HPDE6-E6E7 (cell line): Measurements from ENCODE around the gene WSB2.

Experiments used
- DNase-seq: peaks from one replicate; pipeline ENCODE4 v3.0.0; 2011; ENCODE audit warnings: missing footprints; ENCODE audit errors: extremely low spot score

The WSB2 gene

GRCh38 chr12:118061873-118062843, 1.2 kb upstream of the WSB2 start:
- peak; percentile 35 for DNase-seq

- DNase-seq: peak; percentile 44
Observed at GRCh38 chr12:118060301-118061010, 523 bp downstream of the WSB2 start.

- DNase-seq: no peak
Observed at GRCh38 chr12:118059341-118060191, 1.4 kb downstream of the WSB2 start.

GRCh38 chr12:118058881-118059280, 2.1 kb downstream of the WSB2 start:
- DNase-seq: no peak

- no peak for DNase-seq
Observed at GRCh38 chr12:118058227-118058626, 2.8 kb downstream of the WSB2 start.

GRCh38 chr12:118055865-118056773, 4.9 kb downstream of the WSB2 start:
- no peak for DNase-seq

GRCh38 chr12:118055144-118055557, 5.8 kb downstream of the WSB2 start:
- no peak for DNase-seq

- DNase-seq: no peak
Observed at GRCh38 chr12:118053071-118053985, 7.7 kb downstream of the WSB2 start.

GRCh38 chr12:118052324-118053070, 8.5 kb downstream of the WSB2 start:
- peak; percentile 97 for DNase-seq

GRCh38 chr12:118050972-118051910, 9.7 kb downstream of the WSB2 start:
- DNase-seq: no peak

- no peak for DNase-seq
Observed at GRCh38 chr12:118046430-118046829, 14.5 kb downstream of the WSB2 start.

- no peak for DNase-seq
Observed at GRCh38 chr12:118044577-118044976, 16.4 kb downstream of the WSB2 start.

- no peak for DNase-seq
Observed at GRCh38 chr12:118044075-118044474, 16.9 kb downstream of the WSB2 start.

- DNase-seq: no peak
Observed at GRCh38 chr12:118042091-118042490, 18.9 kb downstream of the WSB2 start.

- no peak for DNase-seq
Observed at GRCh38 chr12:118038137-118038536, 22.8 kb downstream of the WSB2 start.

GRCh38 chr12:118036672-118037411, 24.1 kb downstream of the WSB2 start:
- no peak for DNase-seq
